Muscle of arm (tissue), 12 donors: ENCODE data around the gene NFATC2. TPM values are rescaled to one million over a fixed set of nuclear protein-coding genes. Genes with fewer than 3 reads are reported as not detected.

Experiments used
- DNase-seq: peaks from one replicate; pipeline ENCODE4 v3.0.0-alpha.2; 2013
- polyA plus RNA-seq, 12 donors: library from polyadenylated mRNA; unstranded; fragments of 120-200 nt; gene quantifications; one replicate each; pipeline ENCODE4 v1.2.1, GENCODE V29; 2013; ENCODE audit not compliant: insufficient read length in 12 of 12

NFATC2 gene
- polyA plus RNA-seq, 12 donors = 4.4 to 12.9 (median 5.9) TPM; not detected in 1

DNA sequence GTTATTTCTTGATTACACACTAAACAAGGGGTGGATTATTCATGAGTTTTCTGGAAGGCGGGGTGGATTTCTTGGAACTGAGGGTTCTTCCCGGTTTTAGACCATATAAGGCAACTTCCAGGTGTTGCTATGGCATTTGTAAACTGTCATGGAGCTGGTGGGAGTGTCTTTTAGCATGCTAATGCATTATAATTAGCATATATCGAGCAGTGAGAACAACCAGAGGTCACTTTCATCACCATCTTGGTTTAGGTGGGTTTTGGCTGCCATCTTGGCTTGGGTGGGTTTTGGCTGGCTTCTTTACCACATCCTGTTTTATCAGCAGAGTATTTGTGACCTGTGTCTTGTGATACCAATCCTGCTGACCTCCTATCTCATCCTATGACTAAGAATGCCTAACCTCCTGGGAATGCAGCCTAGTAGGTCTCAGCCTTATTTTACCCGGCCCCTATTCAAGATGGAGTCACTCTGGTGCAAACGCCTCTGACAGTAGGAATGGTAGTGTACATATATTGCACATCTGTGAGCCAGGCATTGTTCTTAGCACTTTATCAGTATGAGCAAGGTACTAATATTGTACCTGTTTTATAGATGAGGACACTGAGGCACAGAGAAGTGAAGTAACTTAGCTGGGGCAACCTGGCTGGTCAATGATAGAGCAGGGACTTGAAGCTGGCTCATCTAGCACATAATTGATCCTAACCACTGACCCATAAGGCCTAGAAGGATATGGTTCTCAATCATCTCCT lies 203.7 kb downstream of the NFATC2 start:
- no peak for DNase-seq

DNA sequence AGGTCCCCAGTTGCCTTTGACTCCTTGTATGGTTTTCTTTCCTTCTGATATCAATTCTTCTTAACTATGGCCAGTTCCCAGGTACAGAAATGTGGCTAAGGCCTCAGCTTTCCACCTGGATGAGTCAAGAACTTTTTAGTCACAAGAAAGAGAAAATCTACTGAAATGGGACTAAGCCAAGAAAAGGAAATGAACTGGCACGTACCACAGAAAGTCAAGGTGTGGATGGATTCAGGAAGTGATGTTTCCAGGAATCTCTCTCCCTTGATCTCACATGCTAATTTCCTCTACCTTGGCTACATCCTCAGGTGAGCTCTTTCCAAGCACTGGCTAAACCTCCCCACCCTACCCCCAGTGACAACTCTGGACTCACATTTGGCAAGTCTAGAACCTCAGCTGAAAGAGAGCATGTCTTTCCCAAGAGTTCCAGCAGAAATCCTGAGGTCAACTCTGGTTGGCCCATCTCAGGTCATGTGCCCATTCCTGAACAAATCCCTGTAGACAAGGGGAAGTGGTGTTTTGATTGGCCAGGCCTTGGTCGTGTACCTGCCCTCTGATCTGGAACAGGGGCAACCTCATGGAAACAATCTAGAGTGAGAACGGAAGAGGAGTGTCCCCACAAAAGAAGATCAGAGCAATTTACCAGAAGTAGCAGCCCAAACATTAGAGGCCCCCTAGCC lies 205.3 kb downstream of the NFATC2 start:
- no peak for DNase-seq

Other genes with a start within 250 kb of the NFATC2 start
- 10 to 100 TPM; 30.6 to 92.7 (median 60.4) TPM for gene ATP9A, start 225.7 kb upstream of the NFATC2 start, polyA plus RNA-seq